HG02763 (cell line): ENCODE measurements around the gene ROBO3.

Experiments used
- ATAC-seq: cut with Tn5 transposase; IDR thresholded peaks from one replicate; pipeline ENCODE4 v1.9.1; 2021; ENCODE audit warnings: mild to moderate bottlenecking, moderate library complexity; ENCODE audit not compliant: unreplicated experiment

The ROBO3 gene

GRCh38 chr11:124891373-124891861 lies 26.2 kb downstream of the ROBO3 start:
- no peak for ATAC-seq

- ATAC-seq, result no peak
Observed at GRCh38 chr11:124892146-124892545, 26.9 kb downstream of the ROBO3 start.

GRCh38 chr11:124892750-124893454 lies 27.7 kb downstream of the ROBO3 start:
- no peak for ATAC-seq

- ATAC-seq, result no peak
Observed at GRCh38 chr11:124893781-124894401, 28.7 kb downstream of the ROBO3 start.

- no peak for ATAC-seq
Observed at GRCh38 chr11:124894606-124895430, 29.6 kb downstream of the ROBO3 start.

- ATAC-seq, result no peak
Observed at GRCh38 chr11:124895471-124895971, 30.3 kb downstream of the ROBO3 start.

- ATAC-seq, result no peak
Observed at GRCh38 chr11:124896071-124896750, 31.0 kb downstream of the ROBO3 start.

GRCh38 chr11:124896821-124897391 lies 31.7 kb downstream of the ROBO3 start:
- ATAC-seq, result no peak

GRCh38 chr11:124897674-124898262 lies 32.5 kb downstream of the ROBO3 start, which contains the start of gene ROBO4:
Gene ROBO4, minus strand, starts transcription at chr11:124897865. Its CDS starts 70 bp downstream, at chr11:124897795.
- no peak for ATAC-seq

GRCh38 chr11:124898263-124898680 lies 33.0 kb downstream of the ROBO3 start:
- no peak for ATAC-seq

GRCh38 chr11:124898711-124899110 lies 33.5 kb downstream of the ROBO3 start:
- ATAC-seq, result no peak

- ATAC-seq, result no peak
Observed at GRCh38 chr11:124899383-124900145, 34.3 kb downstream of the ROBO3 start.

GRCh38 chr11:124900464-124900863 lies 35.2 kb downstream of the ROBO3 start:
- ATAC-seq, result no peak

GRCh38 chr11:124902616-124903015 lies 37.4 kb downstream of the ROBO3 start:
- no peak for ATAC-seq

GRCh38 chr11:124915541-124916369 lies 50.5 kb downstream of the ROBO3 start:
- no peak for ATAC-seq

GRCh38 chr11:124916370-124916710 lies 51.1 kb downstream of the ROBO3 start:
- no peak for ATAC-seq

GRCh38 chr11:124917115-124917637 lies 51.9 kb downstream of the ROBO3 start:
- no peak for ATAC-seq

- ATAC-seq, result no peak
Observed at GRCh38 chr11:124918950-124919349, 53.7 kb downstream of the ROBO3 start, which contains the start of gene HEPN1. Gene HEPN1, plus strand, starts transcription at chr11:124919250.
